GM21390 (cell line): ENCODE data around the gene ABHD17B.

Experiments
- ATAC-seq: cut with Tn5 transposase; IDR thresholded peaks from one replicate; pipeline ENCODE4 v1.9.1; 2021; ENCODE audit not compliant: unreplicated experiment

Gene ABHD17B

GRCh38 chr9:71879644-71880174 lies 31.3 kb downstream of the ABHD17B start:
- ATAC-seq: no peak

GRCh38 chr9:71878327-71879274 lies 32.4 kb downstream of the ABHD17B start:
- no peak for ATAC-seq

DNA sequence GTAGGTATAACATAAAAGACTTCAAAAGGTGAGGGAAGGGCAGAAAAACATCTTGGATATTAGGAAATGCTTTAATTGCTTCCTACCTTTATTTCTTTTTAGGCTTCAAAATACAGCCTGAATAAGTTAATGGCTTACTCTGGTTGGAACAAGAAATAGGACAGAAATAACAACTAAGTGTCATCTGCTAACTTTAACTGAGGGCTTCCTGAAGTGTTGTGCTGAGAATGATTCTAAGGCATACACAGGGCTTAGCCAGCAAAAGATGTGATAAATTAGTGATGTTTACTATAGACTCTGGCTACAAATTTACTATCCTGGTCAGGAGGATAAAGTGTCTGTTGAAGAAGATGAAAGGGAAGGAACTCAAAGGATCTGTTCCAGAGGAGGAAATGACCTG lies 34.2 kb downstream of the ABHD17B start:
- ATAC-seq: no peak

GRCh38 chr9:71876106-71876505 lies 34.9 kb downstream of the ABHD17B start:
- no peak for ATAC-seq

- ATAC-seq: no peak
Observed at GRCh38 chr9:71875345-71875744, 35.6 kb downstream of the ABHD17B start.

GRCh38 chr9:71863631-71864030 lies 47.4 kb downstream of the ABHD17B start:
- ATAC-seq: no peak

DNA sequence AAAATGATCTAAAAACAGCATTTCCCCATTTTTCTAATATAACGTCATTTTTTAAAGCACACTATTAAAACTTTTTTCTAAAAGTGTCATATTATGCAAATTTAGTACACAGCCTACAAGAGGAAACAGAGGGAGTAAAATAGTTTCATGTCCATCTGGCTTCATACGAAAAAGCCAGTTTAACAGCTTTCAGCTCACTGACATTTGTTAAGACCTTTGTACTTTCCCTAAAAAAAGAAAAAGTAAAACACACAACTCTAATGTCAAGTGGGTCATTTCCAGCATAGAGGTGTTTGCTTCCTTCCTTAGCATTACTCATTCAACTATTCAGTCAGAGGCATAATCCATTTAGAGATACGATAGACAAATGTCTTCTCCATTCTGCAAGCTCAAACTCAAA lies 49.4 kb downstream of the ABHD17B start:
- no peak for ATAC-seq

DNA sequence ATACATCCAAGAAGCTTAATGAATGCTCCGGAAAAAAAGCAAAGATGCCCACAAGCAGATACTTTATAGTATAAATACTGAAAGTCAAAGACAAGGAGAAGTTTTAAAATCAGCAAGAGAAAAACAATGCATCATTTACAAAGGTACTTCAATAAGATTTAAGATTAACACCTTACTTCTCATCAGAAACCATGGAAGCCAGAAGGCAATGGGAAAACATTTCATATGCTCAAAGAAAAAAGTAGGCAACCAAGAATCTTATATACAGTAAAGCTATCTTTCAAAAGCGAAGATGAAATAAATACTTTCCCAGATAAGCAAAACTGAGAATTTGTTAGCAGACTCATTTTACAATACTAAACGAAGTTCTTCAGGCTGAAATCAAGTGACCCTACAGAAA lies 51.1 kb downstream of the ABHD17B start:
- no peak for ATAC-seq

DNA sequence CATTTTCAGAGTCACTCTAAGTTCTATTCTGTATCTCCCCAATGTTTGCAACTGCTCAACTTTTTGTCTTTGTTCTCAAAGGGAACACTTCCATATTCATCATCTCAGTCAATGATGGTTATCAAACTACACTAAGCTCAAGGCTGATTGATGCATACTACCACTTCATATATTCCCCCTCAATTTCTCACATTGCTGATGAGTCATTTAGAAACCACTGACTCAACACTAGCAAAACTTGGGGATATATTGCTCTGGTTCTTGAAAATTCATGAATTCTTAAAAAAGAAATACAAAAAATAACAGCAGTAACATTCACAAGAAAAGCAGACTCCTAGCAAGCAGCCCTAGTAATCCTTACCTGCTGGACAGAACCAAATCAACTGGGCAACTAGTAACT lies 52.2 kb downstream of the ABHD17B start:
- peak; percentile 78 for ATAC-seq

DNA sequence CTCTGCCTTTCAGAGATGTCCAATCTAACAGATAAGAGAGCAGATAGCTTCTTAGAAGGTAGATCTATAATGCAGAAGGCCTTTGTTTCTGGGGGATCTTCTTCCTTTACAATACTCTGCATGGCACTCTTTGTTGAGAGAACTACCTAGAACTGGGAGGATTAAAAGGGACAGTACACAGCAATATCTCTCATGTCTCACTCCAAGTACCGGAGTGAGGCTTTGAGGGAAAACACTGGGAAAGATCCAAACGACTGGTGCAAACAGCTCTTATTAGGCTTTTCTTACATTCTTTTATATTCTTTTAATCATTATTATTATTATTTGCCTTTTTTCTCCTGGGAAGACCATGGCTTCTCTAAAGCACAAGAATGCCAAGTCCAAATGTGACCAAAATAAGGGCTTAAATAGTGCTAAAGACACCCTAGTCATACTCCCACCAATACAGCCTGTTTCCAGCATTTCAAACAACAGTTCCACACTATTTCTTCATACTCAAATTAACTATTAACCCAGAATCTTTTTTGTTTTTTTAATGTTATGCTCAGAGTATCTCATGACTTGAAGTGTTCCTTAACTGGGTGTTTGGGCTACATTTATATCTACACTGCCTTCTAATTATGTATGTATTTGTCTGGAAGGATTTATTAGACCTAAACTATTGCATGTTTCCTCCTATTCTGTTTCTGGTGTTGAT lies 52.7 kb downstream of the ABHD17B start:
- no peak for ATAC-seq

GRCh38 chr9:71857159-71857558 lies 53.8 kb downstream of the ABHD17B start:
- no peak for ATAC-seq

GRCh38 chr9:71854811-71855210 lies 56.2 kb downstream of the ABHD17B start:
- ATAC-seq: no peak

DNA sequence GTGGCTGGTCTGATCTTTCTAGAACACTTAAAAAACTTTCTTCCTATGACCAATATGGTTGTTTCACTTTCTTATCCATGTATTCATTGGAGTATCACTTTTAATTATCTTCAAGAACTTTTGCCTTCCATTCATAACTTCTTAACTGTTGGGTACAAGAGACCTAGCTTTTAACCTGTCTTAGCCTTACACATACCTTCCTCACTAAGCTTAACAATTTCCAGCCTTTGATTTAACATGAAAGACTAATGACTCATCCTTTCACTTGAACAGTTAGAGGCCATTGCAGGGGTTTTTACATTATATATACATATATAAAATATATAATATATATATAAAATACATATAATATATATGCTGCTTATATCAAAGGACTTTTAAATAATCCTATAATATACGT lies 57.9 kb downstream of the ABHD17B start:
- ATAC-seq: no peak

GRCh38 chr9:71850996-71851395 lies 60.0 kb downstream of the ABHD17B start:
- no peak for ATAC-seq

DNA sequence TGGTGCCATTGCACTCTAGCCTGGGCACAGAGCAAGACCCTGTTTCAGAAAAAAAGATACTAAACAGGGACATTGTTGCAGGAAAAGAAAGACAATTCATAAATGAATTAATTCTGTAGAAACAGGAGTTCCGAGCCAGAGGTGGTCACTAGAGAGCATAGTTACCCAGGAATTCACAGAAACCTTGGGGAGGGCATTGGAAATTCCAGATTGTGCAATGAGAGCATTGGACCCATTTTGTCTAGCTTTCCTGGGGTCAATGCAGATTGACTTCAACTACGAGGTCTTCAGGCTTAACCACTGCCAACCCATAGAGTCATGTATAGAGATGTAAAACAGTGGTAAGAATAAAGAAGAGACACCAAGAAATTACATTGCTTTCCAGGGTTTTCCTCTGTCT lies 63.1 kb downstream of the ABHD17B start:
- no peak for ATAC-seq

GRCh38 chr9:71844808-71845207 lies 66.2 kb downstream of the ABHD17B start:
- no peak for ATAC-seq

DNA sequence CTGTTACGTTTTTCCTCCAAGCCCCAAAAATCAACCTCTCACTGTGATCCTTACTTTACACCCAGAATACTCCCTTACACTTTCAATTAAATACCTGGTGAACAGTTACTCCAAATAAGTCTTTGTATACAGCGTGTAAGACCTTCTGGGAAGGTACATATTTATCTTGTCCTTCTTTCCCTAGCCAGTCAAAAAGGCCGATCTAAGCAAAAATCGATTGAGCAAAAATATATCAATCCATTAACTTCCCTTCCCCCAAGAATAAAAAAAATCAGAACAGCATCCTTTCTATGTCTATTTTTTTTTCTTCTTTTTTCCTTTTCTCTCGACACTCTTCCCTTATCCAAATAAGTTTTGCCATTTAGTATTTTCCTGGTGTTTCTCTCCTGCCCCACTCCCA lies 71.3 kb downstream of the ABHD17B start:
- no peak for ATAC-seq

GRCh38 chr9:71835596-71835995 lies 75.4 kb downstream of the ABHD17B start:
- no peak for ATAC-seq

GRCh38 chr9:71830929-71831328 lies 80.1 kb downstream of the ABHD17B start:
- no peak for ATAC-seq

- no peak for ATAC-seq
Observed at GRCh38 chr9:71830153-71830552, 80.8 kb downstream of the ABHD17B start.

DNA sequence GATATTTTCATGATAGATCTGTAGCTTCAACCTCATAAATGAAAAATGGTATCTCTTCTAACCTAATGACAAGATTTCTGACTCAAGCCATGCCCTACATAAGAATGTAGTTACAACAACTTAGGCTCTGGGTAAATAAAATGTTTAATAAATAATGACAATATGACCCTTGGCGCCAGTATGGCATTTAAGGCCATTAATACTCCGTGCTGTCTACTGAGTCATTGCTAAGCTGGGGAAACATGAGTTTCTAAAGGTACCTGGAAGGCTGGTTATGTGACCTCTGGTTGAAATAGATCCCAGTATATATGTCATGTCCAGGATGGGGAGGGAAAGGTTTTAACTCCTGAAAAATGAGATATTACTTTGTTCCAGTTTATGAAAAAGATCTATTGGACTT lies 84.7 kb downstream of the ABHD17B start:
- ATAC-seq: no peak

GRCh38 chr9:71824257-71824656 lies 86.7 kb downstream of the ABHD17B start:
- no peak for ATAC-seq
